Stromal cell of bone marrow (primary cell): ENCODE results near the gene NCKAP5.
A peak's percentile ranks its signal among the peaks of the same experiment; 100 is the strongest.
"Not testable (repeated sequence)": the region's sequence is repeated elsewhere in the genome, so short reads cannot be mapped to it uniquely, and the experiment has no call there.

Source experiments
- DNase-seq: peaks from one replicate; pipeline ENCODE4 v3.0.0-alpha.2; 2012; ENCODE audit warnings: low read depth

NCKAP5 gene

DNA sequence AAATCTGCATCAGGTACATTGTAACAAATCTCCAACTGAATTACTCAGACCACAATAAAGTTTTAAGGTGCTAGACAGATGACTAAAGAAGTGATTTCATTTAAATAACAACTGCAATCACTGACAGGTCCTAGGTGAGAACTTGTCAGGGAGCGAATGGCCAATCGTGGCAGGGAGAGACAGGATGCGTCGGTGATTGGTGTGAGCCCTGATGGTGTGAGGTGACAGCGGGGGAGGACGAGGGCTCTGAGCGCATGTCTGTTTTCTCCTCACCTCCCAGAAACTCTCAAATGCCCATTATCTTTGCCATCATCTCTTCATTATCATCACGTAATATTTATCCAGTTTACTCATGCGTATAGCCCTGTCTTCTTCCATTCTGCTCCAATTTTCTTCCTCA, 690.3 kb downstream of the NCKAP5 start:
- no peak for DNase-seq

DNA sequence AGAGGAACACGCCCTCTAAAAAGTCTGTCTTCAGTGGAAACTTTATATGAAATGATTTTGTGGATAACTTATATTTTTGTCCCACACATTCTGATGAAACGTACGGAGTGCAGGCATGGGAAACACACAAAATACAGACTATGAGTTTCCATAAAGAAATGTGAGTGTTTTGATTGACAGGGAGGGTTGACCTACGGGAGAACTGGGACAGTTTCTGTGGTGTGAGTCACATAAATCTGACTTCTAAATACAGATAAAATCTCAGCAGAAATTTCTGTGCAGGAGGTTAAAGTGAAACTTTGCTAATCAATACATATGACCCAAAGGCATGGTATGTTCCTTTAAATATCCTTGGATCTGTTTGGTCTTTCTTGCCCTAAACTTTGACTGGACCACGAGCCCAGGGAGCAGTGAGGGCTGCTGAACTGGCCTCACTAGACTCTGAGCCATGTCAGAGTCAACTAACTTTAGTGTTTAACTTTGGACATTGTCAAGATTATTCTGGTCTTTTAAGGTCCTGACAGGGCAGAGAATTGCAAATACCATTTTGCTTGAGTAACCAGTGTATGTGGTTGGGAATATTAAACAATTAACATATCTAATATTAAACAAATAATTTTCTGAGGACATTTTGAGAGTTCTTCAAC, 691.4 kb downstream of the NCKAP5 start:
- DNase-seq = no peak

DNA sequence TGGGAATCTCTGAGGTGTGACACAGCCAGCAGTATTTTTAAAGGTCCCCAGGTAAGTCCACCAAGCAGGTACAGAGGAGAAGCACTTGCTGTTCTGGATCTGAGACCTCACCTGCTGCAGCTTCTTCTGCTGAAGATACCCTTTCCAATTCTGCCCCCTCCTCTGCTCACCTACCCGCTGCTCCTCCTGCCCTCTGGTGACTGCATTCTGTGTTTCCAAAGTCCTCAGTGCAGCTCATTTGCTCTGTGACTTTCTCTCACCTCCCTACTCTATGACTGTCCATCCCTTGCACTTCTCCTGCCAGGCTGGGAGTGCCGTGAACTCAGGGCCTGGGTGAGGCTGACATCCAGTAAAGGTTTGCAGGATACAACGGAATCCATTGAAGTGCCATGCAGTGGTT, 693.1 kb downstream of the NCKAP5 start:
- DNase-seq = no peak

DNA sequence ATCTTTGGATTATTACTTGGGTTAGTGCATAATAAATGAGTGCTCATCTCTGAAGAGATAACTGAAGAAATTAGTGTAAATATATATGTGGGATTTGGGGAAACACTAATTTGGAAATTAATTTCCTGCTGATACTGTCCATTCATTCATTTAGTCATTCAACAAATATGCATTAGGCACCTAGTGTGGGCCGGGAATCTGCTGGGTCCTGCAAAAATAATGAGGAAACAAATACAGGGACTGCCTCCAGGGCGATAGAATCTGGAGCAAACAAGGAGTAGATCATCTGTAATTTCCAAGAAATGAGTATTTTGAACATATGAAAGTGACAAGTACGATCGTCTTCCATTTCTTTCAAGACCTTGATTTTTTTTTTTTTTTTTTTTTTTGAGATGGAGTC, 694.5 kb downstream of the NCKAP5 start:
- no peak for DNase-seq

DNA sequence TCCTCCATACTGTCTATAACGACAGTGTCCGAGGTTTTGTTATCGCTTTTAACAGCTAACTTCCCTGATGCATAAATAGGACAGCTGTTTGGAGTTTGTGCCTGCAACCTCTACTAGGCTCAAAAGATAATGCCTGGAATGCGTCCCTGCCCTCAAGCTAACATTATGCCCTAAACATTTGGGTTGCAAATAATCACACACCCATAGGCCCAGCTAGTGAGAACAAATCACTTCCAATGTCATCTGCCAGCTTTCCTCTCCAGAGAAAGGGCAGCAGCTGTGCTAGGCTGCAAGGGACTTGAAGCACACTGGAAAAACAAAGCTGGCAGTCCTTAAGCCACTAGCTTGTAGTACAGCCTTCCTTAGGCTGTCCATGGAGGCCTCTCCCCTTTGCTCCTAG, 696.4 kb downstream of the NCKAP5 start:
- no peak for DNase-seq

DNA sequence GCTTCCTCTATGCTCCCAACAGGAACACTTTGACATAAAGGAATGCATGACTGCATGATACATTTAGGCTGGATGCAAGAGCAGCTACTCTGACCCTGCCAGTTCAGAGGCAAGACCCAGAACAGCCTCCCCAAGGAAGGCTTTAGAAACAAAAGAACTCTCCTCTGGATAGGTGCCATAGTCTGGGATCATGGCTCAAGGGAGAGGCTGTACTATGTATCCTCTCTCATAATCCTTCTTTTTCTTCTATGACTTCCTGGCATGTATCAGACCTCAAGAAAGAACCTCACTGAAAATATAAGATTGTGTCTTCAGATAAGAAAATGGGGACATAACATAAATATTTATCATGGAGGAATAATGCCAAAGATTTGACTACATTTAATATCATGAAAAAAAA, 704.3 kb downstream of the NCKAP5 start:
- DNase-seq = no peak

DNA sequence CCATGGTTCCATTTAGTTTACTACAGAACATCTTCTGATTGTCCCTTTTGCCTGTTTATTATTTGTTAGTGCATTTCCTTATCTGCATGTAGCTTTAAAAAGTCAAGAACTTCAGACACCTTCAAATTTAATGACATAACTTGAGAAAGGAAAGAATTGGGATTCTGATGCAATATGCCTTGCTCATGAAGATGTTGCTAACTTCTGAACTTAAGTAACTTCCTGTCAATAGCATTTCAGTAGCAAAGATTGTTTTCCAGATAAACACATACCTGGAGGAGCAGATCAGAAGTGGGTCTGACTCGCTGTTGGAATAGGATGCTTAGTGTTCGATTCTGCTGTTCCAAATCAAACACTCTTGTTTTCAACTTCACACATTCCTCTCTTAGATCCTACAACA, 708.0 kb downstream of the NCKAP5 start:
- DNase-seq = no peak

DNA sequence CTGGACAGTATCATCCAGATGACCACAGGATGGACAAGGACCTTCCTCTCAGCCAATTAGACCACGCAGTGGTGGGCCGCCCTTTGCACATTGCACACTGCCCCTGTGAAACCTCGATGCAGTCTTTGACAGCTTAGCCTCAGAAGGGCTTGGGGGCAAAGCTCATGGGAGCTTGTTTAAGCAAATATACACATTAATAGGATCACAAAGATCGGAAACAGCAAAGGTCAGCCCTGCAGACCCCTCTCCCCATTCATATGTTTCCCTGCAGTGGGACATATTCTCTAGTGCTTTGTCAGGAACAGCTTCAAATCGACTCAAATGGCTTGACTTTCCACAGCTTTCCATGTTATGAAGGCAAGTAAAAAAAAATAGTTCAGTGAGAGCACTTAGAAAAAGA, 708.7 kb downstream of the NCKAP5 start:
- no peak for DNase-seq

DNA sequence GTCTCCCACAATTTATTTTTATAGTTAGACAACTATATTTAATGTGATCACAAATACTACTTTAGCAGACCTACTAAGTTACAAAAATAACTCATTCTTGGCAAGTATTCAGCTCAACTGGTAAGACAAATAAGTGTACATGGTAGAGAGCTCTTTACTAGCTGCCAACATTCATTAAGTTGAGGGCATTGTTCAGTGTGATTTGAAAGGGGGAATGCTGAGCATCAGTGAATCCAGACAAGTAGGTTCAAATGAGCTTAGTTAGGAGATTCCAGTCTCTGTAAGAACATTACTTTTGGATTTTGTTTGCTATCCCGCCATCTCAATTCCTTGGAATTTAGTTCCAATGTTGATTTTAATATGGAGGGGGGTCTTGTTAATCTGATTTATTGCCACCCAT, 710.9 kb downstream of the NCKAP5 start:
- no peak for DNase-seq

DNA sequence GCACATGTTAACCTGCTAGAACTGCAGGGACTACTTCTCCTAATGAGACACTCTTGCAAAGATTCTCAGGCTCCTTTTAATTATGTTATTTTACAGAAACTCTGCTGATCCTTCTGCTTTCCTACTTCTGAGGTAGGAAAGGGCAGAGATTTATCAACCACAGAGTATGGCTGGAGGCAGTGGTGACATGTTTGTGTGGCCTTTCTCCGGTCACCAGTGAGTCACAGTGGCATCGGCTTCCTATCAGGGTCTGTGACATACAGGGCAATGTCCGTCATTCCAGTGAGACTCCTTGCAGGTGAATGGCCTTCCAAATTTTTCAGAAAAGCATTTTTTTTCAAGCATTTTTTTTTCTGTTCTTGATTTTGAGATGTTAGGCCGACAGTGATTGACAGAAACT, 717.6 kb downstream of the NCKAP5 start:
- no peak for DNase-seq

DNA sequence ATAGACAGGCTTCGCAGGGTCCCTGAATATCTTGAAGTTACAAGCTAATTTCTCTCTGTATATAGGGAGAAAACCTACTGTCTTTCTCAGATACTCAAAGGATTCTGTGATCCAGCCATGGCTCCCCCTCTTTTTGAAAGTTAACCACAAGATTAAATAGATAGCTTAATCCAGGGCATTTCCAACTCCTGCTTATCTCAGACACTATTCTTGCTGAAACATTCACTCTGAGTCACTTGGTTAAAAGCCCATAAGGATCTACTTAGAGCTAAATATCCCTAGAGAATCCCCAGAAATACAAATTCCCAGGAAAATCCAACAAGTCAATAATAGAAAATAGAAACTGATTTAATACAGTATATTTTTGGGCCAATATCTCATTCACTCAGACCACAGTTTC, 719.1 kb downstream of the NCKAP5 start:
- DNase-seq = peak; percentile 68

DNA sequence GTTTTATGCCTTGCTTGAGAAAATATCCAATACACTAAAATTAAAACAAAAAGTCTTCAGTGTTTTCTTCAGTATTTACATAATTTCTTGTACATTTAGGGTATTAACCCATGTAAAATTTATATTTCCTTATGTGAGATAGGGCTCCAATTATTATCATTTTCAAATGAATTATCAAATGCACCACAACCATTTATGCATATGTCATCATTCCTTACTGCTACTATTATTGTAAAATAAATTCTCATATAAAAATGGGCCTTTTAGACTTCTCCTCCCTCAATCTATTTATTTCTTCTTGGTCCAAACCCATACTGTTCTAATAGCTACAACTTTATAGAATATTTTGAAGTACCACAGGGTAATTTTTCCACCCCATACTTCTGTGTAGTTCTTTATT, 722.9 kb downstream of the NCKAP5 start:
- DNase-seq = no peak

DNA sequence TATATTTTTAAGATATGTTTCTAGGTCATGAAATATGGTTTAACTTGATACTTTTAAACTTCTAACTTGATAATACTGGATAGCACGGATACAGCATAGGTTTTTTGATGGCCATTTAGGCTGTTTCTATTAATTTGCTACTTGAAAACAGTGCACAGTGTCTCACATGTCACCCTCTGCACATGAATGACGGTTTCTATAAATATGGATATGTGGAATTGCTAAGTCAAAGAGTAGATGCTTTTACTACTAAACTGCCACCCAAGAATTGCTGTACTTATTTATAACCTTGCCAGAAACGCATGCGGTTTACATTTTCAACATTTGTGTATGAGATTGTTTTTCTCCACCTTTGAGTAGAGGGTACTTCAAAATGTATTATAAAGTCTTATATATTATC, 723.7 kb downstream of the NCKAP5 start:
- no peak for DNase-seq

DNA sequence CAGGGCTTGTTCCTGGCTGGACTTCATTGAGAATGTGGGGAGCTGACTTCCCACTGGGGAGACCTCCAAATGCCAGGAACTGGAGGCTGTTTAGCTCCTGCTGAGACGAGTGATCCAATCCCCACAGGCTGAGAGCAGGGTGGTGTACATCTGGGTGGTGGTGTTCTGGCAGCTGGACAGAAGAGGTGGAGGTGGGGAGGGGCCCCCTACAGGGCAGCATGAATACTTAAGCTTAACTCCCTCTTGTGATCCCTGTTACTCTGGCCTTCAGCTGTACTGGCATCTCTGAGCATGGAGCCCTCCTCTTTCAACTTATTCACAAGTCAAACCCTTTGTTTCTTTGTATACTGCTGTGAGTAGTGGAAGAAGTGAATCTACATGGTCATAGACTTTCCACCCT, 730.5 kb downstream of the NCKAP5 start:
- no peak for DNase-seq

DNA sequence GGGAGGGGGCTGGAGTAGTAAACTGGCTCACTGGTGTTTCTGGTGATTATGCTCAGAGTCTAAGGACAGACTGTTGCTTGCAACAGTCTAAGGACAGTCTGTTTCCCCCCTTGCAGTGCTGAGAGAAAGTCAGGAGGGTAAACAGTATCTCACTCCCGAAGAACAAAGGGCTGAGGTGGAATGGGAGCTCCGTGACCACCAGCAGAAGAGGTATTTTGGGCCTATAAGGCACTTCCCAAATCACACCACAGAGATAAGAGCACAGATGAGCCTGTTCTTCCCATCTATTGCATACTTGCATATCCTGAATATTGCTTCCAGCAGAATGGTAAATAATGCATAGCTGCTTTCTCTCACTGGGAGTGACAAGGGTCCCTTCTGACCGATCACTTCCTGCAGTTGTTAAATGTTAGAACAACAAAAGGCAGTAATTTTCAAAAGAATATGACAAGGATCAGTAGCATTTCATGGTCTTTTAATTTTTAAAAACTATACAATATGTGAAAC, 737.9 kb downstream of the NCKAP5 start:
- DNase-seq = no peak

DNA sequence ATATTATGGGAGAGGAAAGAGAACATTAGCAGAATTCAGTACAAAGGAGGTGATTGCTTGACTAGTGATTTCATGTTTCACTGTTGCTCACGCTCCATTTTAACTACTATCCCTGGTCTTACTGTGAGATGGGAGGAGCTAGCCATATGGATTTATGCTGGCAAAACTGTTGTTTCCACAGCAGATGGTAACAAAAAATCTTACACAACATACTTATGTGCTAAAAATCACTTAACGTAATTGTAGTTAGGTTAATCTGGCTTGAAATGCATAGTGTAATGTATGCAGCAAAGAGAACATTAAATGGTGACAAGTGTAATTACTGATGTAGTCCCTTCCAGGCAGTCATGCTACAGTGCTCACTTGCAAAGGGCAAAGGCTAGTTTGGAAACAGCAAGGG, 742.7 kb downstream of the NCKAP5 start:
- no peak for DNase-seq

DNA sequence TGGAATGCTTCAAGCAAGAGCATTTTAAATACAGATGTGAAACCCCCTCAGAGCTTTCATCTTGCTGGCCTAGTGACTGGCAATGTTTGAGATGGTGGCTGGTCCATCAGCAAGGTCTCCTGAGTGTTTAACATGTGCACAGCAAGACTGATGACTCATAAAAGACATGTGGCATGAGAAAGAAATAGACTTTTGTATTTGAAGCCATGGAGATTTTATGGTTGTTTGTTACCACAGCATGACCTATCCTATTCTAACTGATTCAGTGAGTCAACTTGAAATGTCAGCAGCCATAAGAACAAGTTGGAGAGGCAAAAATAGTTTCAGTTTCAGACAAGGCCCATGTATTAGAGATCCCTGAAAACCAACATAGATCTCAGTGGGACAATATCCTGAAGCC, 743.5 kb downstream of the NCKAP5 start:
- DNase-seq = peak; percentile 33

DNA sequence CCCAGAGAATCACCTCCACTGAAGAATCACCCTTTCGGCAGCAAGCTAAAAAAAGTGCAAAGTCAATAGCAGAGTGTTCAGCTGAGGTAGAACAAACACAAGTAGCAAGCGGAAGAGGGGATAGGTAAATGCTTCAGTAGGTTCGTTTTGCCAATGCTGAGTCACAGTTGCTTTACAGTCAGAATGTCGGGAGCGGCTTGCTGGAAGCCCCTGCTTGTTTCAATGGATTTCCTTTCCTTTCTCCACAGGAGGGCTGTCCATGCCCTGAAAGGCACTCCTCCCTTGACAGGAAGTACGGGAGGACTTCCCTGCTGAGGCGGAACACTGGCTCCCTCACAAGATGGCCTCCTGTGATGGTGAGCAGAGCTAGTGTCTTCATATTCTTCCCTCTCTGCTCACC, 752.0 kb downstream of the NCKAP5 start:
- no peak for DNase-seq

DNA sequence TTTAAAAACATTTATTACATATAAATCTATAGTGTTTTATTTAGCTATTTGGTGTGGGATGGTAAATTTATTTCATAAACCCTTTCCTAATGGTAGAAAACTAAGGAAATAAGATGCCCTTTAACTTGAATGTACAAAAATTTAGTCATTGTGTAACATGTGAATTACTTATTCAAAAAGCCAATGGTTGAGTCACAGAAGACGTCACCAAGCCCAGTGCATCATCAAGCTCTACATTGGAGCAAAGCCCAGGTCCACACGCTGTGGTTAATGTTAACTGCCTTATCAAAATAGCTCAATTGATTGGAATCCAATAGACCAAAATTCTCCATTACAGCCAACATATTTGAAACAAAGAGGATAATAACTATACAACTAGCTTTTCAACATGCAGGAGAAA, 752.7 kb downstream of the NCKAP5 start:
- peak; percentile 89 for DNase-seq

DNA sequence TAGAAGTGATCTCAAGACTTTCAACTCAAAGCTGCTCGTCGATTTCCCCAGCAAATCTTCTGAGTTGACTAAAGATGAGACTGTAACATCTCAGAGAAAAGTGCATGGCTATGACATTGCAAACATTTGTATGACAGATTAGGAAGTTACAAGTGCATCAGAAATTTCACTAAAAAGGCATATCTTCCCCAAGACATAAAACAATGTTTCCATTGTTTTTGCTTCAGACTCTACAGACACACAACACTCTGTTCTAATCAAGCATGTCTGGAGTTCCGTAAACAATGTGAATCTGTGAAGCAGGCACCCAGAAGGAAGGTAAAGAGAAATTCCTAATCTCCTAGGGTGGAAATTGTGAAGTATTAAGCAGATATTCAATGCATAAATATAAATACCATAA, 753.6 kb downstream of the NCKAP5 start:
- DNase-seq = no peak

DNA sequence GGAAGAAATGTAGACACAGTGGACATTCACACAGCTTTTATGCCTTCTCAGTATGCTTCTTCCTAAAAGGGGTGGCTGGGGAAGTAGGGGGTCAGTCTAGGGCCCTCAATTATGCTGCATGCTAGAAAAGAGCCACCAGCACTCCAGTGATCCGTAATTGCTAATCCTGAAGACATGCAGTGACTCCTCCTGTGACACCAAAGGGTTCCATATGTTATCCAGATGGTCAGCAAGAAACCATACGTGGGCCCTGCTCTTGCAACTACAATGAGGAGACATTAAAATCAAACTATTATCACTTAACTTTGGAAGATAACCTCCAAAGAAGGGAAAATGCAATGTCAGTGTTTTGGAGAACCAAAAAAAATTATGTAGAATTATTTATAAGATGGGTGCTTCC, 754.8 kb downstream of the NCKAP5 start:
- DNase-seq = no peak

DNA sequence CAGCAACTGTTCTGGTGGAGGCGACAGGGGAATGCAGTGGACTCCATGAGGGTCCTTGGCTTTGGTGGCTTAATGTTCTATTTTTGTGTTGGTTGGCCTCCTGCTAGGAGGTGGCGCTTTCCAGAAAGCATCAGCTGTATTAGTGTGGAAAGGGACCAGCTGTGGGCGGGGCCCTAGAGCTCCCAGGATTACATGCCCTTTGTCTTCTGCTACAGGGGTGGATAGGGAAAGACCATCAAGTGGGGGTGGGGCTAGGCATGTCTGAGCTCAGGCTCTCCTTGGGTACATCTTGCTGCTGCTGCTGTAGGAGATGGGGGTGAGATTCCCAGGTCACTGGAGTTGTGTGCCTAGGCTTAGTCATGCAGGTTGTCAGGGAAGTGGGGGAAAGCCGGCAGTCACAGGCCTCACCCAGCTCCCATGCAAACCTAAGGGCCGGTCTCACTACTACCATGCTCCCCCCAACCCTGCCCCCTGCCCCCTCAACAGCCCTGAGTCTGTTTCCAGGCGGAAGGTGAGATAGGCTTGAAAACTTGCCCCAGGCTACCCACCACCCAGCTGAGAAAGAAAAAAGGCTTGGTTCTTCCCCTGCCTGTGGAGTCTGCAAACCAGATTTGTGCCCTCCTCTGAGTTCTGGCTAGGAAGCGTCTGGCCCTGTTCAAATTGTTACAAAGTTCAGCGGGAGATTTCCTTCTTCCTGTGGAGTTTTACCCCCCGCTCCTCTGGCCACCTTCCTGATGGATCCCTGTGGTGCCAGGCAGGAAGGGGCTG, 756.9 kb downstream of the NCKAP5 start:
- DNase-seq = no peak

DNA sequence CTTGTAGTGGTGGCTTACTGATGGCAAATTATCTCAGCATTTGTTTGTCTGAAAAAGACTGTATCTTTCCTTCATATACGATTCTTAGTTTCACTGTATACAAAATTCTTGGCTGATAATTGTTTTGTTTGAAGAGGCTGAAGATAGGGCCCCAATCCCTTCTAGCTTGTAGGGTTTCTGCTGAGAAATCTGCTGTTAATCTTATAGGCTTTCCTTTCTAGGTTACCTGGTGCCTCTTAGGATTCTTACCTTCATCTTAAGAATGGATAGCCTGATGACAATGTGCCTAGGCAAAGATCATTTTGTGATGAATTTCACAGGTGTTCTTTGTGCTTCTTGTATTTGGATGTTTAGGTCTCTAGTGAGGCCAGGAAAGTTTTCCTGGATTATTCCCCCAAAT, 758.3 kb downstream of the NCKAP5 start:
- not testable (repeated sequence) for DNase-seq

DNA sequence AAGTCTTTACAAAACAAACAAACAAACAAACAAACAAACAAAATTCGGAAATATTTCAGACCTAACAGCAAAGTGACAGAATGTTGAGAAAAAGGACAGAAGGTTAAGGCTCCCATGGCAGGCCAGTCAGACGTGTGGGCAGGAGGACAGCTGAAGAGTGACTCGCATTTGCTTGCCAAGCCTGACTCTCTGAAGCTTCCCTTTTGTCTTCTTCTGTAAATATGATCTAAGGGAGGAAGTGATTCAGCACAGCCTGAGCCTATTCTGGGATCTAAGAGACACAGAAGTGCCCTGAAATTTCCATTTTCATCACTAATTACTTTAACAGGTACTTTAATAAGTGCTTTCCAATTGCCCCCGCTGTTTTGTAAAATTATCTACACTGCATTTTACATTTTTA, 764.2 kb downstream of the NCKAP5 start:
- DNase-seq = peak; percentile 33
